Endothelial cell of hepatic sinusoid (primary cell): ENCODE results near the gene PRM1.
"Not testable (repeated sequence)": the region's sequence is repeated elsewhere in the genome, so short reads cannot be mapped to it uniquely, and the experiment has no call there.

Experiments used
- in situ Hi-C: cut with HindIII; loops from 2 replicates; pipeline ENCODE4 v1.10.0; 2017; ENCODE audit warnings: low sequenced_read_pairs

PRM1 gene

DNA sequence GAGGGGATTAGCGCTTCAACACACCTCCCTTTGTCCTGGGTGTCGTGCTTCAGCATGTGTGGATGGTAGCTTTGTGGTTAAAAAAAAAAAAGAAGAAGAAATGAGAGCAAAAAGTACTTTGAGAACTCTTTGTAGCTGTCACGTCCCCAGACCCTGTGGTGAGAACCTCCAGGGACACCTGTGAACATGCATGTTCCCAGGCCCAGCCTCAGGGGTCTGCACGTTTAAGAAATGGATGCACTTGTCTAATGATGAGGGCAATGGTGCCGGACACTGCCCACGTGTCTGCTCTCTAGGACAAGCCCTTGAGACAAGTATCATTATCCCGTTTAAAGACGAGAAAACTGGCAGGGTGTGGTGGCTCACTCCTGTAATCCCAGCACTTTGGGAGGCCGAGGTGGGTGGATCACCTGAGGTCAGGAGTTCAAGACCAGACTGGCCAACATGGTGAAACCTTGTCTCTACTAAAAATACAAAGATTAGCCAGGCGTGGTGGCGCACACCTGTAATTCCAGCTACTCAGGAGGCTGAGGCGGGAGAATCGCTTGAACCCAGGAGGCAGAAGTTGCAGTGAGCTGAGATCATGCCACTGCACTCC lies 17.9 kb upstream of the PRM1 start:
- in situ Hi-C loops, result not testable (repeated sequence)

DNA sequence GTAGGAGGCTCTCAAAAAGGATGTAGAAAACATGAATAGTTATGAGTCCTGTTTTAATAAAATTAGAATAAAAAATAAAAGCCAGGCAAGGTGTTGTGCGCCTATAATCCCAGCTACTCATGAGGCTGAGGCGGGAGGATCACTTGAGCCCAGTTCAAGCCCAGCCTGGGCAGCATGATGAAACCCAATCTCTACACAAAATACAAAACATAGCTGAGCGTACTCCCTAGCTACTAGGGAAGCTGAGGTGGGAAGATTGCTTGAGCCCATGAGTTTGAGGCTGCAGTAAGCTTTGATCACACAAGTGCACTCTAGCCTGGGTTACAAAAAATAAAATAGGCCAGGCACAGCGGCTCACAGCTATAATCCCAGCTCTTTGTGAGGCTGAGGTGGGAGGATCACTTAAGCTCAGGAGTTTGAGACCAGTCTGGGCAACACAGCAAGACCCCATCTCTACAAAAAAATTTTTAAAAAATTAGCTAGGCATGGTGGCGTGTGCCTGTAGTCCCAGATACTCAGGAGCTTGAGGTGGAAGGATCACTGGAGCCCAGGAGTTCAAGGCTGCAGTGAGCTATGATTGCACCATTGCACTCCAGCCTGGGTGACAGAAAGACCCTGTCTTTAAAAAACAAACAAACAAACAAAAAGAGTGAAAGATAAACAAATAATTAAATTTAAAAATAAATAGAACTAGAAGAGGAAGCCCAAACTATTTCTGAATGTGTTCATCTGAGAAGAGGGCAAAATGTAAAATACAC lies 17.2 kb upstream of the PRM1 start:
- in situ Hi-C loops, result no loop called here

DNA sequence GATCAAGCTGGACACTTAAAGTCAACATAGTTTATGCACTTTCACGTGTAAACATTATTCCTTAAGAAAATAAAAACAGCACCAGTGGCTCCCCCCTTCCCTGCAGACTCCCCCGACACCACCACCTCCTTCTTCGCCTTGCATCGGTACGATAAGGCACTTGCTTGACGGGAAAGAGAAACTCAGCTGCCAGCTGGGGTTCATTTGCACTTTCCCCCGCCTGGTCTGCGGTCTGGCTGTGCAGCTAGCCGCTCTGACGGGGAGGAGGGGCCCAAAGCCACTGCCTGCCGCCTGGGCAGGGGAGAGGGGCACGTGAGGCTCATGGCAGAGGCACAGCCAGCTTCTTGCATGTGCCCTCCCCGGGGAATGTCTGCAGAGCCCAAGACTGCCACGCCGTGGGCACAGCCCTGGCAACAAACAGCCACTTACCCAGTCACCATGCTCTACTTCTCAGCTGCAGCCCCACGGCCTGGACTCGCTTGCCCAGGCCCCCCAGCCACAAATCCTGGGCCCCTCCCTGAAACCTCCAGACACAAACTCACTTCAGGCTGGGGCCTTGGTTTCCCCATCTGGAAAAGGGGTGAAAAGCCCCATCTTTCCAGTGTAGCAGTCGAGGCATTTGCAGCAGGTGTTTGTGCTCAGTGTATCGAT lies 16.5 kb upstream of the PRM1 start:
- in situ Hi-C loops, result no loop called here

GRCh38 chr16:11296706-11297491 lies 15.8 kb upstream of the PRM1 start:
- in situ Hi-C loops, result no loop called here

- in situ Hi-C loops, result no loop called here
Measured at GRCh38 chr16:11296351-11296705, 15.2 kb upstream of the PRM1 start.

- in situ Hi-C loops, result no loop called here
Measured at GRCh38 chr16:11295672-11296071, 14.5 kb upstream of the PRM1 start.

DNA sequence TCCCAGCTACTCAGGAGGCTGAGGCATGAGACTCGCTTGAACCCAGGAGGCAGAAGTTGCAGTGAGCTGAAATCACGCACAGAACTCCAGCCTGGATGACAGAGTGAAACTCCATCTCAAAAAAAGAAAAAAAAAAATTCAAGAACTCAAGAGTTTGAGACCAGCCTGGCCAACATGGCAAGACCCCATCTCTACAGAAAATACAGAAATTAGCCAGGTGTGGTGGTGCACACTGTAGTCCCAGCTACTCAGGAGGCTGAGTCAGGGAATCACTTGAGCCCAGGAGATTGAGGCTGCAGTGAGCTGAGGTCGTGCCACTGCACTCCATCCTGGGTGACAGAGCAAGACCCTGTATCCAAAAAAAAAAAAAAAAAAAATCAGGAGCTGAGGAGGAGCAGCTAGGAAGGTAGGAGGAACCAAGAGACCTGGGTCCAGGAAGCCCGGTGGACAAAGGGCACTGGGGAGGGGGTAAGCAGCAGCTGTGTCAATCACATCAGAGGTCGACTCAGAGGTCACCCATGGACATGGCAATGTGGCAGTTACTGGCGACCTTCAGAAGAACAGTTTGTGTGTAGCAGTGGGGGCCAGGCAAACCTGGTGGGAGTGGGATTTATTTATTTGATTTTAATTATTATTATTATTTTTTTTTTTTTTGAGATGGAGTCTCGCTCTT lies 11.1 kb upstream of the PRM1 start:
- in situ Hi-C loops, result no loop called here

GRCh38 chr16:11291091-11291703 lies 10.1 kb upstream of the PRM1 start:
- in situ Hi-C loops, result no loop called here

DNA sequence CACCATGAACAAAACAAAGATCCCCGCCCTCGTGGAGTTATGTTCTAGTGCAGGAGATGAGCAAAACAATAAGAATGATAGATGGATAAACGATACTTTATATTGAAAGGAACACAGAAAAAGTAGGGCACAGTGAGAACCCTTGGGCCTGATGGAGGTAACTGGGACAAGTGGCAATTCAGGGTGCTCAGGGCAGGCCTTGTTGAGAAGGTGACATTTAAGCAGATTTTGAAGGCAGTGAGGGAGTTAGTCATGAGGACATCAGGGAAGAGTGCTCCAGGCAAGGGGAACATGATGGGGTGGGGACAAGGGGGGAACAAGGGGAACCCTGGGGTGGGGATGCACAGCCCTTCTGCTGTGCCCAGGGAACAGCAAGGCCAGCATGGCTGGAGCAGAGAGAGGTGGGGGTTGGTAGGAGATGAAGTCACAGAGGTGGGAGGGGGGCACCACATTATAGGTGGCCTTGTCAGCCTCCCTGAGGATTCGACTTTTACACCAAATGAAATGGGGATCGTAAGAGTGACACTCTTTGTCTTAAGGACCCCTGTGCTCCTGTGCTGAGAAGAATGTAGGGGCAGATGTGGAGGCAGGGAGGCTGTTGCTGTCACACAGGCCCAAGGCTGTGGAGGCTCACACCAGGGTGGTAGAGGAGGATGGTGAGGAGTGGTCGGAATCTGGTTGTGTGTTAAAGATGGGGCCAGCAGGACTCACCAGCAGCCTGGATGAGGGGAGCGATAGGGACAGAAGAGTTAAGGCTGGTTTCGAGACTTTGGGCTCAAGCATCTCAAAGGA lies 9.2 kb upstream of the PRM1 start:
- in situ Hi-C loops, result no loop called here

GRCh38 chr16:11289696-11290095 lies 8.6 kb upstream of the PRM1 start:
- in situ Hi-C loops, result not testable (repeated sequence)

- in situ Hi-C loops, result no loop called here
Measured at GRCh38 chr16:11289202-11289601, 8.1 kb upstream of the PRM1 start.

GRCh38 chr16:11285842-11286241 lies 4.7 kb upstream of the PRM1 start:
- in situ Hi-C loops, result no loop called here

DNA sequence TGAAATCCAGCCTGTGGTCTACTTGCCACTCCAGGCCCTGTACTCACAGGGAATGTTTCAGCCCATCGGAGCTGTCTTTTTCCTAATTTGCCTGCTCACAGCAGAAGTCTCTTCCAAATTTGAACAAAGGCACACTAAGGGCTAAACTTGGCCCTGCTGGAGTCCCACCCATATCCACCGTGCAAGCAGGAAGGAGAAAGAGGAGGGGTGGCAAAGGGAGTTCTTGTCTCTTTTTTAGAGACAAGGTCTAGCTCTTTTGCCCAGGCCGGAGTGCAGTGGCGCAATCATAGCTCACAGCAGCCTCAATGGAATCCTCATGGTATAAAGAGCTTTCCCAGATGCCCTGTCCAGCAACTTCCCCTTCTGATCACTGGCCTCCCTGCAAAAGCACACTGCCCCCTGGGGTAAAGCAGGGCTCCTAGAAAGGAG lies 2.7 kb upstream of the PRM1 start:
- in situ Hi-C loops, result no loop called here

DNA sequence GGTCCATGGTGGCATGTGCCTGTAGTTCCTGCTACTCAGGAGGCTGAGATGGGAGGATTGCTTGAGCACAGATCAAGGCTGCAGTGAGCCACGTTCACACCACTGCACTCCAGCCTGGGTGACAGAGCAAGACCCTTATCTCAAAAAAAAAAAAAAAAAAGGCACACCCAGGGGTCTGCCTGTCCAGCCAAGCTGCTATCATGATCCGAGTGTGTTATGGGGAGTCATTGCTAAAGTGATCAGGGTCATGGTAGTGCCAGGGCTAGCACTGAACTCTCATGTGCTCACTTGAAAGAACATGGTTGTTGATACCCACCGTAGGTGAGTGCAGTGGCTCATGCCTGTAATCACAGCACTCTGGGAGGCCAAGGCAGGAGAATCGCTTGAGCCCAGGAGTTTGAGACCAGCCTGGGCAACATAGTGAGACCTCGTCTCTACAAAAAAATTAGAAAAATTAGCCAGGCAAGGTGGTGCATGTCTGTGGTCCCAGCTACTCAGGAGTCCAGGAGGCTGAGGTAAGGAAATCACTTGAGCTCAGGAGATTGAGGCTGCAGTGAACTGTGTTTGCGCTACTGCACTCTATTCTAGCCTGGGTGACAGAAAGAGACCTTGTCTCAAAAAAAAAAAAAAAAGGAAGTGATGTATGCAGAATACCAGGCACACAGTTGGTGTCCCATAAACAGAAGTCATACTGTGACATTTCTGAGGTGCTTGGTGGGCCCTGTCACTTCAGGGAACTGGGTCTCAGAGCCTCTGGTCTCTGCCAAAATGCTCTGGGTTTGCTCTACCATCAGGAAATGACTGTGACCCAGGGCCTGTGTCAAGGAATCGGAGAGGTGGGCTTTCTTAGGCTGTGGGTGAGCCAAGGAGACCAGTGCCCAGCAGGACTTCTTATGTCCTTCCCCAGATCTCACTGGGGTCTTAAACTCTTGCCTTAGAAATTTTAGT lies 2.2 kb downstream of the PRM1 start:
- in situ Hi-C loops, result loop anchor here (5.0 kb wide), 3 partner anchors 43 to 103 kb away; no protein-coding TSS in a partner anchor

- in situ Hi-C loops, result loop anchor here (5.0 kb wide), 3 partner anchors 45 to 105 kb away; no protein-coding TSS in a partner anchor
Measured at GRCh38 chr16:11277607-11278337, 3.4 kb downstream of the PRM1 start.

- in situ Hi-C loops, result loop anchor here (5.0 kb wide), 3 partner anchors 45 to 105 kb away; no protein-coding TSS in a partner anchor
Measured at GRCh38 chr16:11276896-11277593, 4.1 kb downstream of the PRM1 start.
